HG03439 (cell line): ENCODE data around the gene TCHH.
"Not testable (repeated sequence)": the region's sequence is repeated elsewhere in the genome, so short reads cannot be mapped to it uniquely, and the experiment has no call there.

ENCODE experiments used
- ATAC-seq: cut with Tn5 transposase; IDR thresholded peaks from one replicate; pipeline ENCODE4 v1.9.1; 2021; ENCODE audit warnings: mild to moderate bottlenecking, moderate library complexity; ENCODE audit not compliant: unreplicated experiment

Gene TCHH

DNA sequence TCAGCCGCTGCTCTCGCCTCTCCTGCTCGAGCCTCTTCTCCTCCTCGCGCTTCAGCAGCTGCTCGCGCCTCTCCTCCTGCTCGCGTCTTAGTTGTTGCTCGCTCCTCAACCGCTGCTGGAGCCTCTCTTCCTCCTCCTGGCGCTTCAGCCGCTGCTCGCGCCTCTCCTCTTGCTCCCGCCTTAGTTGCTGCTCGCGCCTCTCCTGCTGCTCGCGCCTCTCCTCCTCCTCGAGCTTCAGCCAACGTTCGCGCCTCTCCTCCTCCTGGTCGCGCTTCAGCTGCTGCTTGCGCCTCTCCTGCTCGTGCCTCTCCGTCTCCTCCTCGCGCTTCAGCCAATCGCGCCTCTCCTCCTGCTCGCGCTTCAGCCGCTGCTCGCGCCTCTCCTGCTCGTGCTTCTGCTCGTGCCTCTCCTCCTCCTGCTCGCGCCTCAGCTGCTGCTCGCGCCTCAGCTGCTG is 3.7 kb downstream of the TCHH start:
- ATAC-seq, result no peak

DNA sequence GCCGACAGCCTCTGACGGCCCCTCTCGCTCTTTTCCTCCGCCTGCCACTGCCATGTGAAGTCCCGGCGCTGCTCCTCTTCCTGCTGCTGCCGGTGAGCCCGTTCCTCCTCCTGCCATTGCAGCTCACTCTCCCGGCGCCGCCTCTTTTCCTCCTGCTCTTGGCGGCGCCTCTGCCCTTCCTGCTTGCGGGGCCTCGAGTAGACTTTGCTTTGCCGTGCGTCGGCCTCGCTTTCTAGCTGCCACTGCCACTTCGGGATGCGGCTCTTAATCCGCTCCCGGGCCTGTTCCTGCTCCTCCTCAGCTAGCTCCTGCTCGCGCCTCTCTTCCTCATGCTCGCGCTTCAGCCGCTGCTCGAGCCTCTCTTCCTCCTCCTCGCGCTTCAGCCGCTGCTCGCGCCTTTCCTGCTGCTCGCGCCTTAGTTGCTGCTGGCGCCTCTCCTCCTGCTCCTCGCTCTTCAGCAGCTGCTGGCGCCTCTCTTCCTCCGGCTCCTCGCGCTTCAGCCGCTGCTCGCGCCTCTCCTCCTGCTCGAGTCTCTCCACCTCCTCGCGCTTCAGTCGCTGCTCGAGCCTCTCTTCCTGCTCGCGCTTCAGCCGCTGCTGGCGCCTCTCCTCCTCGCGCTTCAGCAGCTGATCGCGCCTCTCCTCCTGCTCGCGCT is 4.3 kb downstream of the TCHH start:
- no peak for ATAC-seq

DNA sequence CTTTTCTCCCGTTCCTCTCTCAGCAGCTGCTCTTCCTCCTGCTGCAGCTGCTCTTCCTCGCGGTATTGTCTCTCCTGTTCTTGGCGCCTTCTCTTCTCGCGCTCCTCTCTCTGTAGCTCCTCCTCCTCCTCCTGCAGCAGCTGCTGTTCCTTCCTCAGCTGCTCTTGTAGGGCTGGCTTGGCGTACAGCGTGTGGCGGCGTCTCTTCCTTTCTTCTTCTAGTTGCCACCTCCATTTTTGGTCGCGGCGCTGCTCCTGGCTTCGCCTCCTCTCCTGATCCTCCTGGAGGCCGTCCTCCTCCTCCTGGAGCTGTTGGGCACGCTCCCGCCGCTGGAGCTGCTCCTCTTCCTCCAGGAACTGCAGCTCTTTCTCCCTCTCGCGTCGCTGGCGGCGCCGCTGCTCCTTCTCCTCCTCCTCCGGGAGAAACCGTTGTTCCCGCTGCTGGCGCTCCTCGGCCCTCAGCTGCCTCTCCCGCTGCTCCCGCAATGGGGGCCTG is 4.8 kb downstream of the TCHH start:
- no peak for ATAC-seq

DNA sequence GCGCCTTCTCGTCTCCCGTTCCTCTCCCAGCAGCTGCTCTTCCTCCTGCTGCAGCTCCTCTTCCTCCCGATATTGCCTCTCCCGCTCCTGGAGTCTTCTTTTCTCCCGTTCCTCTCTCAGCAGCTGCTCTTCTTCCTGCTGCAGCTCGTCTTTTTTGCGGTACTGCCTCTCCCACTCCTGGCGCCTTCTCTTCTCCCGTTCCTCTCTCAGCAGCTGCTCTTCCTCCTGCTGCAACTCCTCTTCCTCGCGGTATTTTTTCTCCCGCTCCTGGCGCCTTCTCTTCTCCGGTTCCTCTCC is 5.3 kb downstream of the TCHH start:
- no peak for ATAC-seq

DNA sequence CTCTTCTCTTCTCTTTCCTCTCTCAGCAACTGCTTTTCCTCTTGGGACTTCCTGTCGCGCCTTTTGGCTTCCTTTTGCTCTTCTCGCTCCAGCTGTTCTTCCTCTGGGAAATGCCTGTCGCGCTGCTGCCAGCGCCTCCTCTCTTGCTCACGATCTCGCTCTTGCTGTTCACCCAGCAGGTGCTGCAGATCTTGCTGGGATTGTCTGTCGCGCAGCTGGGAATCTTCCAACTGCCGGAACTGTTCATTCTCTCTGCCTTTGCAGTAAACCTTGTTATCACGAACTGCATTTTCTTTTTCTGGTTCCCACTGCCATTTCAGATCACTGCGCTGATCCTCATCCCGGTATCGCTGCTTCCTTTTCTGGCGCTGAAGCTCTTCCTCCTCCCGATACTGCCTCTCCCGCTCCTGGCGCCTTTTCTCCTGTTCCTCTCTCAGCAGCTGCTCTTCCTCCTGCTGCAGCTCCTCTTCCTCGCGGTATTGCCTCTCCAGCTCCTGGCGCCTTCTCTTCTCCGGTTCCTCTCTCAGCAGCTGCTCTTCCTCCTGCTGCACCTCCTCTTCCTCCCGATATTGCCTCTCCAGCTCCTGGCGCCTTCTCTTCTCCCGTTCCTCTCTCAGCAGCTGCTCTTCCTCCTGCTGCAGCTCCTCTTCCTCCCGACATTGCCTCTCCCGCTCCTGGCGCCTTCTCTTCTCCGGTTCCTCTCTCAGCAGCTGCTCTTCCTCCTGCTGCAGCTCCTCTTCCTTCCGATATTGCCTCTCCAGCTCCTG is 5.8 kb downstream of the TCHH start:
- ATAC-seq, result no peak

- no peak for ATAC-seq
Measured at GRCh38 chr1:152108882-152109222, 6.4 kb downstream of the TCHH start.

GRCh38 chr1:152107984-152108881 is 7.0 kb downstream of the TCHH start:
- ATAC-seq, result no peak

DNA sequence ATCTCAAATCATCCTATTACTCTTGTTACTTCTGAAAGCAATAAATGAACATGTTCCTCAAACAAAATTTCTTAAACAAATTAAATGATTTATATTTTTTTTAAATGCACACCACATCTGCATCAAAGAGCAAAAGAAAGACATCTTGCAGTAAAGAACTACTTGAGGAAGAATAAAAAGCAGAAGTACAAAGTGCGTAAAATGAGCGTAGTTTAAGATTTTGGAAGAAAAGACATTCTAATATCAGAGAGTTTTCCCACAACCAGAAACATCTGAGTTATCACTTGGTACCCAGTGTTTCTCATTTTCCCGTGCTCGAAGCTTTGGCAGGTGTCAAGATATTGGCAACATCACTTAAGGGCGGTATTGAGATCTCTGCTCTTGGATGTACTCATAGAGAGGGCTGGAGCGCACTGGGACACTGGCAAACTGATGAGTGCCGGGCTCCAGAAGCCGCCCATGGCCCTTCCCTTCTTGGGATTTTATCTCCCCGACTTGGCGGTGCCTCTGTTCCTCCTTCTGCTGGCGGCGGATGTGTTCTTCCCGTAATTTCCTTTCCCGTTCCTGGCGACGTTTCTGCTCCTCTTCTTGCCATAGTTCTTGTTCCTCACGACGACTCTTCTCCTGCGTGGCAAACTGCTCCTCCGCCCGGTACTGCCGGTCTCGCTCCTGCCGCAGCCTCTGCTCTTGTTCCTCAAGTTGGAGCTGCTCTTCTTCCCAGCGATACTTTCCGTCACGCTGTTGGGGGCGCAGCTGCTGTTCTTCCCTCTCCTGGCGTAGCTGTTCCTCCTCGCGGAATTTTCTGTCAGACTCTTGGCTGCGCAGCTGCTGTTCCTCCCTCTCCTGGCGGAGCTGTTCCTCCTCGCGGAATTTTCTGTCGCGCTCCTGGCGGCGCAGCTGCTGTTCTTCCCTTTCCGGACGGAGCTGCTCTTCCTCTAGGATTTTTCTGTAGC is 7.9 kb downstream of the TCHH start:
- ATAC-seq, result no peak

DNA sequence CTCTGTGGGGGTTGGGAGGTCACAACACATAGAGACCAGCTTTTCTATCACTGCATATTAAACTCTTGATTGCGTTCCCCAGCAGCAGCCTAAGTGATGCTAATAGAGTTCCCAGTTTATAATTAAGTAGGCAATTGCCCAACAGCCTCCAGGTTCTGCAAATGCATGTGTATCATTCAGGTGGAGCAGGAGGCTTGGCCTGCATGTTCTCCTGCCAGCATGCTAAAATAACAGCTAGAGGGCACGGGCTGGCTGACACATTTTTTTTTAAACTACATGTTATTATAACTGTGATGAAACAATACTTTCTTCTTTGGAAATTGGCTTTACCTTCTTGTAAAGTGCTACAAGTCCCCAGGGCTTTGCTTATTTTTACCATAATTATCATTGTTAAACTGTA is 10.4 kb downstream of the TCHH start:
- no peak for ATAC-seq

GRCh38 chr1:152096931-152097330 is 18.3 kb downstream of the TCHH start:
- no peak for ATAC-seq

- ATAC-seq, result no peak
Measured at GRCh38 chr1:152089014-152089674, 26.1 kb downstream of the TCHH start, which contains the start of gene TCHHL1. Gene TCHHL1 (minus strand): TSS chr1:152089064. CDS start chr1:152088143, 921 bp downstream.

DNA sequence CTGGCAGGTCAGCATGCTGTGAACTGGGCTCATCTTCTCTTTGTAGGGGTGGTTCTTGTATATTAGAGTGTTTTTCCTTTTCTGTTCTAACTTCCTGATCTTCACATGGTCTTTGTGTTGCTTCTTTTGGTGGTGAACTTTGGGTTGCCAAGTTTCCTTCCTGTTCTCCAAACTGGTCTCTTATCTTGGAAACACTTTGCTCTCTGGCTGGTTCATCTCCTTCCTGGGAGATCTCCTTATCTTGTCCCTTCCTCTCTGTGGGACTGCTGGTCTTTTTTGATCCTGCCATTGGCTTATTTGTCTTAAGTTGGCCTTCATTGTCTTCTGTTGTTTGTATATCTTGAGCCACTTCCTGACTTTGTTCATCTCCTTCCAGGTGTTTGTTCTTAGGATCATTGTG is 28.5 kb downstream of the TCHH start:
- ATAC-seq, result no peak

GRCh38 chr1:152084853-152085252 is 30.4 kb downstream of the TCHH start:
- ATAC-seq, result no peak

- not testable (repeated sequence) for ATAC-seq
Measured at GRCh38 chr1:152081026-152081425, 34.2 kb downstream of the TCHH start.

DNA sequence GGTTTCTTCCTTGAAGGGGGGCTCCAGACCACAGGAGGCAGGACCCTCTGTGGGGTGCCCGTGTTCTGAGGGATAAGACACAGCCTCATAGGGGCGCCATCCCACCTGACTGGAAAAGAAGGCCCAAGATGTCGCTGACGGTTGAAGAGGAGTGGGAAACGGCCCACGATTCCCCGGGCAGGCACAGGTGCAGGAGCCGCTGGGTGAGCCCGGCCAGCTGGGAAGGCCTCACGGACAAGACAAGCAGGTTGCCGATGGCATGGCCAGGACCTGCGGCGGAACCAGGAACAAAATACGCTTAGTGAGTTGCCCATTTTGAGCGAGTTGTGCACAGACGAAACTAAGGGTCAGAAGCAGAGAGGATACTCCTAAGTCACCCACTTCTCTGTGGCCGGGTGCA is 34.8 kb downstream of the TCHH start:
- ATAC-seq, result not testable (repeated sequence)

DNA sequence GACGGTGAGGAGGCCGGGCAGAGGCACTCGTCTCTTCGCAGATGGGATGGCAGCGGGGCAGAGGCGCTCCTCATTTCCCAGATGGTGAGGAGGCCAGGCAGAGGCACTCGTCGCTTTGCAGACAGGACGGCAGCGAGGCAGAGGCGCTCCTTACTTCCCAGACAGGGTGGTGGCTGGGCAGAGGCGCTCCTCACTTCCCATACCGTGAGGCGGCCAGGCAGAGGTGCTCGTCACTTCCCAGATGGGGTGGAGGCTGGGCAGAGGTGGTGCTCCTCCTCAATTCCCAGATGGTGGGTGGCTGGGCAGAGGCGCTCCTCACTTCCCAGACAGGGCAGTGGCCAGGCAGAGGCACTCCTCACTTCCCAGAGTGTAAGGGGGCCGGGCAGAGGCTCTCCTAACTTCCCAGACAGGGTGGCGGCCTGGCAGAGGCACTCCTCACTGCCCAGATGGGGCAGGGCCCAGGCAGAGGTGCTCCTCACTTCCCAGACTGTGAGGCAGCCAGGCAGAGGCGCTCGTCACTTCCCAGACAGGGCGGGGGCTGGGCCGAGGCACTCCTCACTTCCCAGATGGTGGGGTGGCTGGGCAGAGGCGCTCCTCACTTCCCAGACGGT is 36.3 kb downstream of the TCHH start:
- ATAC-seq, result no peak

- ATAC-seq, result no peak
Measured at GRCh38 chr1:152072311-152072710, 42.9 kb downstream of the TCHH start.

GRCh38 chr1:152071123-152071522 is 44.1 kb downstream of the TCHH start:
- ATAC-seq, result no peak

DNA sequence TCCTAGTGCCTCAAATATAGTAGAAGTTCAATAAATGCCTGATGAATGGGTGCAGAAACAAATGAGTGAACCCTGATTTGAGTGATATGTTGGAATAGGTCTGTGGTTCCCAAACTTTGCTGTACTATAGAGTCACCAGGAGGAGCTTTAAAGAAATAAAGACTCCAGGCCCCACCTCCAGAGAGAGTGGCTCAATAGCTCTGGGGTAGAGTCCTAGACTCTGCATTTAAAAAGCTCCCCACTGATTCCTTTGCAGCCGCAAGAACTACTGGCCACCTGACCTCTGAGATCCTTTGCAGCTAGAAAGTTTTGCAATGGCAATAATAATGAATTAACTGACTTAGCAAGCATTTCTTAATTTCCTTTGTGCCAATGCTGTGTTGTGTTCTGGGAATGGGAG is 47.3 kb downstream of the TCHH start:
- ATAC-seq, result no peak
